NOMO-1 treated with DMSO at 0.1 percent for 48 hours (cell line): ENCODE data around the gene TMEM167B.
"Not testable (repeated sequence)": the region's sequence is repeated elsewhere in the genome, so short reads cannot be mapped to it uniquely, and the experiment has no call there.

Experiments
- DNase-seq: peaks from one replicate; lab custom pipeline; 2025; ENCODE audit not compliant: unreplicated experiment; lab: John Stamatoyannopoulos, UW

TMEM167B gene

DNA sequence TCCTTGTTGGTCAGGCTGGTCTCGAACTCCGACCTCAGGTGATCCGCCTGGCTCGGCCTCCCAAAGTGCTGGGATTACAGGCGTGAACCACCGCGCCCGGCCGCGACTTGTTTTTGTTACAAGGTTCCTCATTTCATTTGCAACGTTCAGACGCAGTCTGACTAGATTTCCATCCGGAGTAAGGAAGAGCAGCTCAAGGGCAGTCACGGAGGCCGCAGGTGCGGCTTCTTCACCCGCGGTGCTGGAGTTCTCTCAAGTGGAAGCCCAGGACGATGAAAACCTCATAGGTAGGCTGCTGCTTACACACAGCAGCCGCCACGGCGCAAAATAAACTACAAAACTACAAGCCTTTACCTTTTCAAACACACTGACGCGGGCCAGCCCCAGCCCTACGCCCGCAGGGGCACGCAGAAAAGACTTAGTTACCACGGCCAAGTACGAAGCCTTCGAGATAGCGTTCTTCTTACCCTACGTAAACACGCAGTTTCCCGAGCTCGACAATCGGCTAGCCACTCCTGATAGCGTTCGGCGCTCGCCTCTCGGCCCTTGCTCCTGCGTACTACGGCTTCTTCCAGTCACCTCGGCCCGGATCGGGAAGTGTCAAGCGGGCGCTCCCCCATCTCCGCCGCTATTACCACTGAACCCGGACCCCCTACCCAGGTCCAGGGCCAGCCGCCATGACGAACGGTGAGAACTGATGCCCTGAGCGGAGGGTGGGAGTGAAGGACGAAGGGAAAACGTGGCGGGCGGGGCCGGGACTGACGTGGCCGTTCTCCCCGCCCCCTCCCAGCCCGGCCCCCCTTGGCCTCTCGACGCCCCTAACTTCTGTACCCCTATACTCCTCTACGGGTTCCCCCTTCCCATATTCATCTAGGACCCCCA, at the start of gene TMEM167B:
TMEM167B (plus strand) TSS at position 569 of the 882 bp plus-strand sequence; CDS start at position 678, 109 bp downstream.
- DNase-seq = peak; percentile 96

DNA sequence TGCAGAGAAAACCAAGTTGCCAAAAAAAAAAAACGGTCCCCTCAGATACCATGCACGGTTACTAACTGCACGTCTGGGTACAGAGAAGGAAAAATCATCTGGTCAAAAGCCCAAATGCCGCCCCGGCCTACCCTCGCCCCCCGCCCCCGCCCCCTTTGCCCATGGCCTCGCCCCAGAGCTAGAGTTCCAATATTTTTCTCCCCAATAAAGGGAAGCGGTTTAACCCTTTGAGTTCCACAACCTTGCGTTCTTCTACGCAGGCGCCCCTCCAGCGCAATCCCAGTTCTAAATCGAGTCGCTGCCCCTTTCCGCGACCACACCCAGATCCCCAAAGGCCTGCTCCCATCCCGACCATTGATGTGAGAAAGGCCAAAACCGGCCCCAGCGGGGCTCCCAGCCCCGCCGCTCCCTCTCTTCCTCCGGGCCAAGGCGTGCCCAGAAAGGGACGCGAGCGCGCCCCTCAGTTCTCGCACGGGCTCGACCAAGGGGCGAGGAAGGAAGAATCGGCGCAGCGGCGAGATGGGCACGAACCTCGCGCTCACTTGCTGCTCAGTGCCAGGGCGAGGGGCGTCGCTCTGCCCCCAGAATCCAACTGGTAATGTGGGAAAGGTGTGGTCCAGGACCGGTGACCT, 49.5 kb upstream of the TMEM167B start:
- DNase-seq = peak; percentile 43

- peak; percentile 94 for DNase-seq
Measured at GRCh38 chr1:109041621-109042468, 48.7 kb upstream of the TMEM167B start, which contains the start of gene WDR47. WDR47 (minus strand) TSS chr1:109042102; CDS start chr1:109023512, 18,590 bp downstream.

- DNase-seq = no peak
Measured at GRCh38 chr1:109045595-109045994, 45.0 kb upstream of the TMEM167B start.

GRCh38 chr1:109046671-109047070, 43.9 kb upstream of the TMEM167B start:
- DNase-seq = no peak

DNA sequence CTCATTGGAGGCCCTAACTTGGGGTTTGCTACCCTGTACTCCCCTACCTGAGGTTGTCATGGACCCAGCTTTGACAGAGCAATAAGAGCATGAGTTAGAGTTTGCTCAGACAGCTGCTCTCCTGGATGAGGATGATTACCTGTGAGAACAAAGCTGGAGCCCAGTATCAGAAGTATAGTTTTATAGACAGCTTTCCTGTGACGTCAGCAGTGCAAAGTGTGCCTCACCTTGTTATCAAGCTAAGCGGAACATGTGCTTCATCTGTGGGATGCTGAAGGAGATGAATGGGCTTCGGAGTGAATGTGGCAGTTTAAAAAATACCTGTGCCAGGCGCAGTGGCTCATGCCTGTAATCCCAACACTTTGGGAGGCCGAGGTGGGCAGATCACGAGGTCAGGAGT, 43.2 kb upstream of the TMEM167B start:
- no peak for DNase-seq

GRCh38 chr1:109048335-109048734, 42.2 kb upstream of the TMEM167B start:
- DNase-seq = no peak

GRCh38 chr1:109050228-109050995, 40.2 kb upstream of the TMEM167B start:
- DNase-seq = no peak

DNA sequence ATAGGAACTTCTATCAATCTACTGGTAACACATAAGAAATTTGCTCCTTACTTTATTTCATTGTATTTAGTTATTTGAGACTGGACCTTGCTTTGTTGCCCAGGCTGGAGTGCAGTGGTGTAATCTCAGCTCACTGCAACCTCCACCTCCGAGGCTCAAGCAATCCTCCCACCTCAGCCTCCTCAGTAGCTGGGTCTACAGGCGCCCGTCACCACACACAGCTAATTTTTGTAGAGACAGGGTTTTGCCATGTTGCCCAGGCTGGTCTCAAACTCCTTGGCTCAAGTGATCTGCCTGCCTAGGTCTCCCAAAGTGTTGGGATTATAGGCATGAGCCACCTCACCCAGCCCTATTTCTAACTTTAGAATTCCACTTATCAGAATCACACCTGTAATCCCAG, 38.4 kb upstream of the TMEM167B start:
- not testable (repeated sequence) for DNase-seq

- no peak for DNase-seq
Measured at GRCh38 chr1:109056064-109056463, 34.5 kb upstream of the TMEM167B start.

GRCh38 chr1:109059026-109059425, 31.5 kb upstream of the TMEM167B start:
- no peak for DNase-seq

DNA sequence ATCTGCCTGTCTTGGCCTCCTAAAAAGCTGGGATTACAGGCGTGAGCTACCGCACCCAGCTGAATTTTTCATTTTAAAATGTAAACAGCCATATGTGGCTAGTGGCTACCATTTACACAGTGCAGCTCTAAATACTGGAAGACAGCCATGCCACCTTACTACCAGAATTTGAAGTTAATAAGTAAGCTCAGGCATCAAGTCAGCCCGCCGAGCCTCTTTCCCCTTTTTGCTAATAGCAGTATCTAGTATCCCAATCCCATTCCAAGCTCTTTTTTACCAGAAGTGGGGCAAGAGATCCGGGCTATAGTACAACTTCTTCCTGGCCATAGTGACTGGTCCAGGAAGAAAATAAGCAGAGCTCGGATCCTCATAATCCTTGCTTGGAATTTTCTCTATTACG, 29.9 kb upstream of the TMEM167B start:
- DNase-seq = no peak

DNA sequence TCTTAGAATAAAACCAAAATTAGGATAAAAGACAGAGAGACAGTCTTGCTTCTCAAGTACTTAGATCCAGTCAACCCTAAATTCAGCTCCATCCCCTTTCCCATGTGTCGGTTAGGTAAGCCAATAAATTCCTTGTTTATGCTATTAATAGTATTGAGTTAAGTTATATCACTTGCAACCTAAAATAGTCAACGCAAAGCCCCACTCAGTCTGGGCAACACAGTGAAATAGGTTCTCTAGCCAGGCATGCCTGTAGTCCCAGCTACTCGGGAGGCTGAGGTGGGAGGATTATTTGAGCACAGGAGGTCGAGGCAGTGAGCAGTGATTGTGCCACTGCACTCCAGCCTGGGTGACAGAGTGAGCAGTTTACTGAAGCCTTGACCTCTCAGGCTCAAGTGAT, 29.4 kb upstream of the TMEM167B start:
- DNase-seq = no peak

DNA sequence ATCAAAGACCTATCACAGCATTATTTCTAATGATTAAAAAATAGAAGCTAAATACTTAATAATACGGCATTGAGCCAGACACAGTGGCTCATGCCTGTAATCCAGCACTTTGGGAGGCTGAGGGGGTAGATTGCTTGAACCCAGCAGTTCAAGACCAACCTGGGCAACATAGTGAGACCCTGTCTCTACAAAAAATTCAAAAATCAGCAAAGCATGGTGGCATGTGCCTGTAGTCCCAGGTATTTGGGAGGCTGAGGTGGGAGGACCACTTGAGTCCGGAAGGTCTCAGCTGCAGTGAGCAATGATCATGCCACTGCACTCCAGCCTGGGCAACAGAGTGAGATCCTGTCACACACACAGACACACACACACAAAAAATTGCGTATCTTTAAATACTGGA, 25.4 kb upstream of the TMEM167B start:
- no peak for DNase-seq

GRCh38 chr1:109067883-109068282, 22.7 kb upstream of the TMEM167B start:
- DNase-seq = no peak

DNA sequence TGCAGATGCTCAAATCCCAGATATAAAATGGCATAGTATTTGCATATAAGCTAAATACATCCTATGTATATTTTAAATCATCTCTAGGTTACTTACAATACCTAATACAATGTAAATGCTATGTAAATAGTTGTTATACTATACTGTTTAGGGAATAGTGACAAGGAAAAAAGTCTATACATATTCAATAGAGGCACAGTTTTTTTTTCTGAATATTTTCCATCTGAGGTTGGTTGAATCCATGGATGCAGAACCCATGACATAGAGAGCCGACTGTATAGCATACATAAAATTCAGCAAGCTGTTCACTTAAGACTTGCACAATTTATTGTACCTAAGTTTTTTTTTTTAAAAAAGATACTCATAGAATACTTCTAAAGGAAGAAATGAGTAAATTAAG, 21.3 kb upstream of the TMEM167B start:
- DNase-seq = no peak

GRCh38 chr1:109075531-109076490, 14.8 kb upstream of the TMEM167B start, which contains the start of gene TAF13:
TAF13 (minus strand) TSS chr1:109076003; CDS start chr1:109075947, 56 bp downstream.
- peak; percentile 86 for DNase-seq

DNA sequence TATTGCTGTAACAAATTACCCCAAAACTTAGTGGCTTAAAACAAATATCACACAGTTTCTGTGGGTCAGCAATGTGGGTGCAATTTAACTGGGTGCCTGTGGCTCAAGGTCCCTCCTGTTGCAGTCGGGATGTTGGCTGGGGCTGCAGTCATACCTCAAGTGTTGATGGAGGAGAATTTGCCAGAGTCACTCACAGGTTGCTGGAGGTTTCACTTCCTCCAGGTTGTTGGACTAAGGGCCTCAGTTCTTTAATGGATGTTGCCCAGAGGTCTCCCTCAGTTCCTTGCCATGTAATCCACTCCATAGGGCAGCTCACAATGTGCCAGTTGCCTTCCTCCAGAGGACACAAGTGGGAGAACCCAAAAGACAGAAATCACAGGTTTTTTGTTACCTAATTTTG, 12.2 kb upstream of the TMEM167B start:
- DNase-seq = peak; percentile 59

- no peak for DNase-seq
Measured at GRCh38 chr1:109079240-109079622, 11.3 kb upstream of the TMEM167B start.
